IPS-20b (cell line): ENCODE measurements around the gene EMC9.
A peak's percentile ranks its signal among the peaks of the same experiment; 100 is the strongest.

Experiments
- H3K27ac ChIP-seq: one replicate; pipeline ENCODE4 v1.5.1; 2013; ENCODE audit warnings: low read length
- H3K27me3 ChIP-seq: 2 replicates; pipeline ENCODE4 v1.6.1; 2013; ENCODE audit warnings: mild to moderate bottlenecking, low read length, inconsistent platforms; ENCODE audit not compliant: insufficient read depth
- H3K36me3 ChIP-seq: 2 replicates; pipeline ENCODE4 v1.6.1; 2013; ENCODE audit warnings: low read depth, mild to moderate bottlenecking, inconsistent platforms, low read length, moderate library complexity; ENCODE audit not compliant: insufficient read depth
- H3K4me1 ChIP-seq: 2 replicates; pipeline ENCODE4 v1.6.1; 2013; ENCODE audit warnings: mild to moderate bottlenecking, control low read depth, inconsistent platforms, low read length, moderate library complexity; ENCODE audit not compliant: insufficient read depth
- H3K4me3 ChIP-seq: 2 replicates; pipeline ENCODE4 v1.5.1; 2013; ENCODE audit warnings: mild to moderate bottlenecking, low read length, inconsistent platforms
- H3K9ac ChIP-seq: 2 replicates; pipeline ENCODE4 v1.6.1; 2013; ENCODE audit warnings: low read depth, mild to moderate bottlenecking, inconsistent platforms, low read length, moderate library complexity
- H3K9me3 ChIP-seq: 2 replicates; pipeline ENCODE4 v1.6.1; 2013; ENCODE audit warnings: mild to moderate bottlenecking, low read depth, low read length, inconsistent platforms; ENCODE audit not compliant: insufficient read depth

Gene EMC9

GRCh38 chr14:24141097-24141880 is at the start of gene EMC9:
Gene EMC9 (minus strand): TSS chr14:24141591. CDS start chr14:24141304, 287 bp downstream.
- H3K27ac ChIP-seq = peak within 1 kb of the TSS; percentile 70
- peak within 1 kb of the TSS; percentile 99 for H3K4me3 ChIP-seq
- no peaks in the 10 kb centered on the region for H3K27me3 ChIP-seq
- H3K36me3 ChIP-seq = peaks cover 46% of the 10 kb centered on the region
- no peaks in the 10 kb centered on the region for H3K9me3 ChIP-seq
- peak within 1 kb of the TSS; percentile 96 for H3K9ac ChIP-seq
- H3K4me1 ChIP-seq = peaks cover 18% of the 10 kb centered on the region

- Histone ChIP-seq H3K36me3 (peaks cover 60% of the 10 kb centered on the region), H3K4me3 (no peak overlapping the region), H3K9ac (no peak overlapping the region), H3K27ac (no peak overlapping the region), H3K27me3 (no peaks in the 10 kb centered on the region), H3K9me3 (no peaks in the 10 kb centered on the region), H3K4me1 (no peaks in the 10 kb centered on the region; the same call in 1 of the 2 replicates)
Measured at GRCh38 chr14:24190416-24190815, 49.0 kb upstream of the EMC9 start.

- Histone ChIP-seq H3K36me3 (peaks cover 69% of the 10 kb centered on the region), H3K9me3 (no peaks in the 10 kb centered on the region), H3K4me1 (no peaks in the 10 kb centered on the region; the same call in 1 of the 2 replicates), H3K27ac (no peak overlapping the region), H3K27me3 (no peaks in the 10 kb centered on the region), H3K4me3 (peak overlapping the region; percentile 94), H3K9ac (peak overlapping the region; percentile 71; the same call in 1 of the 2 replicates)
Measured at GRCh38 chr14:24189460-24189859, 48.1 kb upstream of the EMC9 start.

GRCh38 chr14:24189059-24189375 is 47.6 kb upstream of the EMC9 start:
- H3K36me3 ChIP-seq = peaks cover 72% of the 10 kb centered on the region
- no peaks in the 10 kb centered on the region; the same call in 1 of the 2 replicates for H3K4me1 ChIP-seq
- H3K27ac ChIP-seq = no peak overlapping the region
- H3K9ac ChIP-seq = peak overlapping the region; percentile 71; the same call in 1 of the 2 replicates
- H3K4me3 ChIP-seq = peak overlapping the region; percentile 94
- no peaks in the 10 kb centered on the region for H3K27me3 ChIP-seq
- H3K9me3 ChIP-seq = no peaks in the 10 kb centered on the region

- Histone ChIP-seq H3K9ac (peak within 1 kb of the TSS; percentile 89; the same call in 1 of the 2 replicates), H3K27ac (peak within 1 kb of the TSS; percentile 33), H3K36me3 (peaks cover 74% of the 10 kb centered on the region), H3K4me3 (peak within 1 kb of the TSS; percentile 94), H3K27me3 (no peaks in the 10 kb centered on the region), H3K9me3 (no peaks in the 10 kb centered on the region), H3K4me1 (no peaks in the 10 kb centered on the region; the same call in 1 of the 2 replicates)
Measured at GRCh38 chr14:24188251-24189058, 47.1 kb upstream of the EMC9 start, which contains the start of gene IPO4. Gene IPO4 (minus strand): TSS chr14:24188816. CDS start chr14:24188787, 29 bp downstream.

- no peaks in the 10 kb centered on the region; the same call in 1 of the 2 replicates for H3K4me1 ChIP-seq
- no peaks in the 10 kb centered on the region for H3K9me3 ChIP-seq
- H3K9ac ChIP-seq = peak overlapping the region; percentile 89; the same call in 1 of the 2 replicates
- H3K4me3 ChIP-seq = peak overlapping the region; percentile 94
- no peak overlapping the region for H3K27ac ChIP-seq
- H3K36me3 ChIP-seq = peaks cover 77% of the 10 kb centered on the region
- H3K27me3 ChIP-seq = no peaks in the 10 kb centered on the region
Measured at GRCh38 chr14:24187539-24187915, 46.1 kb upstream of the EMC9 start.

GRCh38 chr14:24186831-24187538 is 45.6 kb upstream of the EMC9 start:
- H3K4me1 ChIP-seq = no peaks in the 10 kb centered on the region; the same call in 1 of the 2 replicates
- no peak overlapping the region for H3K4me3 ChIP-seq
- H3K9ac ChIP-seq = no peak overlapping the region
- H3K27me3 ChIP-seq = no peaks in the 10 kb centered on the region
- peaks cover 77% of the 10 kb centered on the region for H3K36me3 ChIP-seq
- H3K27ac ChIP-seq = no peak overlapping the region
- no peaks in the 10 kb centered on the region for H3K9me3 ChIP-seq

GRCh38 chr14:24185741-24186140 is 44.4 kb upstream of the EMC9 start:
- Histone ChIP-seq H3K36me3 (peaks cover 80% of the 10 kb centered on the region), H3K4me1 (no peaks in the 10 kb centered on the region; the same call in 1 of the 2 replicates), H3K27ac (no peak overlapping the region), H3K4me3 (no peak overlapping the region), H3K9me3 (no peaks in the 10 kb centered on the region), H3K9ac (no peak overlapping the region), H3K27me3 (no peaks in the 10 kb centered on the region)

- Histone ChIP-seq H3K4me3 (no peak overlapping the region), H3K27me3 (no peaks in the 10 kb centered on the region), H3K36me3 (peaks cover 82% of the 10 kb centered on the region)
Measured at GRCh38 chr14:24185026-24185425, 43.6 kb upstream of the EMC9 start.

GRCh38 chr14:24184104-24184970 is 42.9 kb upstream of the EMC9 start:
- H3K4me3 ChIP-seq = no peak overlapping the region
- H3K27ac ChIP-seq = no peak overlapping the region
- H3K36me3 ChIP-seq = peaks cover 85% of the 10 kb centered on the region
- H3K27me3 ChIP-seq = no peaks in the 10 kb centered on the region
- H3K9ac ChIP-seq = no peak overlapping the region
- H3K4me1 ChIP-seq = no peaks in the 10 kb centered on the region; the same call in 1 of the 2 replicates
- H3K9me3 ChIP-seq = no peaks in the 10 kb centered on the region

More at GRCh38 chr14:24185026-24185425, 43.6 kb upstream of the EMC9 start:
- Histone ChIP-seq H3K27ac (no peak overlapping the region), H3K9me3 (no peaks in the 10 kb centered on the region), H3K4me1 (no peaks in the 10 kb centered on the region; the same call in 1 of the 2 replicates), H3K9ac (no peak overlapping the region)
